HG02970 (cell line): ENCODE data around the gene DOCK10.
"Not testable (repeated sequence)": the region's sequence is repeated elsewhere in the genome, so short reads cannot be mapped to it uniquely, and the experiment has no call there.

Experiments used
- ATAC-seq: cut with Tn5 transposase; IDR thresholded peaks from one replicate; pipeline ENCODE4 v1.9.1; 2021; ENCODE audit warnings: mild to moderate bottlenecking, moderate library complexity, moderate number of reproducible peaks; ENCODE audit not compliant: unreplicated experiment, low FRiP score

The DOCK10 gene

GRCh38 chr2:224925061-224925809 lies 117.0 kb downstream of the DOCK10 start:
- no peak for ATAC-seq

DNA sequence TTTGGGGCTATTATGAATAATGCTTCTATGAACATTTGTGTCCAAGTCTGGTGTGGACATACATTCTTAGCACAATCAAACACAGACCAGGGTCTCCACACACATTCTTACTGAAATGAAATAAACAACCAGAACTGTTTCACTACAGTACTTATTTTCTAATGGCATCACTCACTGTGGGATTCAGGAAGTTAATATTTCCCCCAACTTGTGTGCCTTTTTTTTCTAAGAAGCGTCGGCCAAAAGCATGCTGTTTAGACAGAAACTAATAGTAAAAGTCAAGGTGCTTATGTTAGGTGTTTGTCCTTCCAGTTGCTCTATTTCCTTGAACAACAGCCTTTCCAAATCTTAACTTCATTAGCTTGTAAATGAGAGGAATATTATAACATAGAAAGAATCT lies 117.6 kb downstream of the DOCK10 start:
- no peak for ATAC-seq

DNA sequence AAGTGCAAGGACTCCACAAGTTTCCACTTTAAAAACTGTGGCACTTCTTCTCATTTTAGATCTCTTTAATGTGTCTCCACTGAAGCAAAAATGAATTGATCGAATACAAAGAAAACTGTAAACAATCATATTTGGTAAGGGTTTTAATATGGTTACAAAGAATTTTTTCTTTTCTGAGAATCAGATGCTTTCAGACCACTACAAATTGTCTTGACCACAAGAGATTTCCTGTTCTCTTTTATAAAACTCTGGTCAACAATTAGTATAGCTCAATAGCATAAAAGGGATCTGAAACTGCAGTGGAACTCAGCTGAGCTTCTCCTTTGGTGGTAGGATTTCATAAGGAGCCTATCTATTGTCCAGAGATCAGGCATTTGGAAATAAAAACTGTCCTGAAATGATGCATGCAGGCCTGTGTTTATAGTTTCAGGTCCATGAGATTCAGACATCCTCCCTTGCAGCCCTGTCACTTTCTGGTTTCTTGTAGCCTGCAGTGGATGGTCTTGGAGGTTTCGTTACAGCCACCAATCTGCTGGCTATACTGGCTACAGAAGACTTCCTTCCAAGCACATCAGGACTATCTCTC lies 120.0 kb downstream of the DOCK10 start:
- ATAC-seq = peak; percentile 51

DNA sequence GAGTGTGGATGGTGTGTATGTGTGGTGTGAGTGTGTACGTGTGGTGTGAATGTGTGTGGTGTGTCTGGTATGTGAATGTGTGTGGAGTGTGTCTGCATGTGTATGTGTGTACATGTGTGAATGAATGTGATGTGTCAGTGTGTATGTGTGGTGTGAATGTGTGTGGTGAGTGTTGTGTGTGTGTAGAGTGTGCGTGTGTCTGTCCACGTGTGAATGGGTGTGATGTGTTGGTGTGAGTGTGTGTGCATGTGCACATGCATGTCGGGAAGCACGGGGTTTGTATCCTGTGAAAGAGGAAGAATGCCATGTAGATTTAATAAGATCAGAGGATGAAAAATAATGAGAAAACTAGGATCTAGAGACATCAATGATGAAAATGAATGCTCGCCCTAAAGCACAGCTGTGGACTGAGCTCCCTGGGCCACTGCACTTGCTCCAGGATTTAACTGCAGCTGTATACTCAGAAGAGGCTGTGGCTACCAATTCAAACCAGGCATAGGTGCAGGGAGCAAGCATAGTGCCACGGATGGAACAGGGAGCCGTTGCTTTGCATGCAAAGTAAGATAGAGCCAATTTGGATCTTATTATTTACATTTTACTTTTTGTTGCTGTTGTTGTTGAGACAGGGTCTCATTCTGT lies 122.7 kb downstream of the DOCK10 start:
- ATAC-seq = no peak

DNA sequence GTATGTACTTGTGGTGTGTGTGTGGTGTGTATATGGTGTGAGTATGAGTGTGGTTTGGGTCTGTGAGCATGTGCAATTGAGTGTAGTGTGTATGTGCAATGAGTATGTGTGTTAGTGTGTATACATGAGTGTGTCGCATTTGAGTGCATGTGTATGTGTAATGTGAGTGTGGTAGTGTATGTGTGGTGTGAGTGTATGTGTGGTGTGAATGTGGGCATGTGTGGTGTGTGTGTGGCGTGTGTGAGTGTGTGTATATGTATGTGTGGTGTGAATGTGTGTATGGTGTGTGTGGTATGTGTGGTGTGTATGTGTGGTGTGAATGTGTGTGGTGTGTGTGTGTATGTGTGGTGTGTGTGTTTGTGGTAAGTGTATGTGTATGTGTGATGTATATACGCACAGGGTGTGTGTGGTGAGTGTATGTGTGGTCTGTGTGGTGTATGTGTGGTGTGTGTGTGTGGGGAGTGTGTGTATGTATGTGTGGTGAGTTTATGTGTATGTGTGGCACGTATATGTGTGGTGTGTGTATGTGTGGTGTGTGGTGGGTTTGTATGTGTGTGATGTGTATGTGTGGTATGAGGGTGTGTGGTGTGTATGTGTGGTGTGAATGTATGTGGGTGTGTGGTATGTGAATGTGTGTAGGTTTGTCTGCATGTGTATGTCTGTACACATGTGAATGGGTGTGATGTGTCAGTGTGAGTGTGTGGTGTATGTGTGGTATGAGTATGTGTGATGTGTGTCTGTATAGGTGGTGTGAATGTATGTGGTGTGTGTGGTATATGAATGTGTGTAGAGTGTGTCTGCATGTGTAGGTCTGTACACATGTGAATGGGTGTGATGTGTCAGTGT lies 123.4 kb downstream of the DOCK10 start:
- no peak for ATAC-seq

- ATAC-seq = not testable (repeated sequence)
Measured at GRCh38 chr2:224917246-224917645, 125.0 kb downstream of the DOCK10 start.

DNA sequence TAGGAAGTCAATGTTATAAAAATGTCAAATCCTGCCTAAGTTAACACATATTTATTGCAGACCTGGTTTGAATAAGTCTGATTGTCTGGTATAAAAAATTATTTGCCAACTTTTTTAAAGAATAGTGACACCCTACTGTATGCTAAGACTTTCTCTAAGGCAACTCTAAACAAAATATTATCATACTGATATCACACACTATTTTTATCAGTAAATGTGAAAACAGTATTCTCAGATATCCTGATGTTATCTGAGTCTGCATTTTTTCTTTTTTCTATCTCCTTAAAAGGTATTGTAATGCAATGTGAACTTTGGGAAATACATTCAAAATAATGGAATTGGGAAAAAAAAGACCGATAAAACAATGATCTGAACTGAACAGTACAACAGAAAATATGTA lies 127.1 kb downstream of the DOCK10 start:
- ATAC-seq = no peak

GRCh38 chr2:224910574-224910925 lies 131.7 kb downstream of the DOCK10 start:
- no peak for ATAC-seq

DNA sequence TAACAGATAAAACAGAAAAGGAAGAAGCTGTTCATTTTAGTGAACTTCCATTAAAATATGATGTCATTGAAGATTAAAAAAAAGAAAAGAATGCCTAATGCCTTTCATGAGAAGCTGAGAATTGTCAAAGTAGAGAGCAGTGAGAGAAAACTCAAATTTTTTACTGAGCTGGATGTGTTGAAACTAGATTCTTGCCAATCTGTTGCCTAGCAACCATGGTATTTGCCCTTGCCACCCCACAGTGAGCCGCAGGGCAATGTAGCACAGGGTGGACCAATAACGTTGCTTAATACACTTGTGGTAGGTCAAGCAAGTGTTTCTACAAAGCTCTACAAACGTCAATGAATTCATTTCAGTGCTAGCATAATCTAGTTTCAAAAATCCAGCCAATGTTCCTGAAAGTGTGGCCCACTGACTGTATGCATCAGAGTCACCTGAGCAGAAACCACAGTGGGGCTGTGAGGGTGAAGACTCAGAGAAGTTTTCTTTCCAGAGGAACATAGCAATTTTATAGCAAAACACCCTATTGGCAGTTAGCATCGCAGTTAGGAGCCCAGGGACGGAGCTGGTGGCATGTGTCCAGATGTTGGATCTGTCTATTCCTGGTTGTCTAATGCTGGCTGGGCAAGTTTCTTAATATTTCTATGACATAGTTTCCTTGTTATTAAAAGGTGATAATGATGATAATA lies 132.2 kb downstream of the DOCK10 start:
- ATAC-seq = no peak

GRCh38 chr2:224908818-224909217 lies 133.4 kb downstream of the DOCK10 start:
- ATAC-seq = no peak

DNA sequence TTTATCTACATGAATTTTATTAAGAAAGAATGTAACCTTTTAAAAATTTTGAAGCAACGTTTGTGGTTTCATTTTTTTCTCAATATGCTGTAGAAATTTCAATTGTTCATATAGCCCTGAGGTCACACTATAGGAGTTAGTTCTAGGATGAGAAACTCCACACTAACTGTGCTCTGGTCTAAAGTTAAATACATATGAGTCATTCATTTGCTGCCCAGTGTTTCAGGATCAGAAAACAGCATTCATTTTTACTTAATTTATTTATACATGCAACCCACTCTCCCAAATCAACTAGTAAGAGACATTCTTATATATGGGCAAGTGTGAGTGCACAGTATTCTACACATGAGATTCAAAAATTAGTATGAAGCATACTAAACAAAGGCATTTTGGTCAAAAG lies 137.9 kb downstream of the DOCK10 start:
- ATAC-seq = no peak

- no peak for ATAC-seq
Measured at GRCh38 chr2:224903621-224904020, 138.6 kb downstream of the DOCK10 start.

- no peak for ATAC-seq
Measured at GRCh38 chr2:224901121-224901676, 141.1 kb downstream of the DOCK10 start.

GRCh38 chr2:224895377-224895776 lies 146.9 kb downstream of the DOCK10 start:
- no peak for ATAC-seq

- no peak for ATAC-seq
Measured at GRCh38 chr2:224894356-224894755, 147.9 kb downstream of the DOCK10 start.

GRCh38 chr2:224893848-224894247 lies 148.4 kb downstream of the DOCK10 start:
- ATAC-seq = no peak

GRCh38 chr2:224892574-224893204 lies 149.6 kb downstream of the DOCK10 start:
- no peak for ATAC-seq

- ATAC-seq = no peak
Measured at GRCh38 chr2:224890372-224890771, 151.9 kb downstream of the DOCK10 start.

GRCh38 chr2:224887141-224887540 lies 155.1 kb downstream of the DOCK10 start:
- ATAC-seq = no peak
